A549 (cell line): Measurements from ENCODE around the gene TMED5.

ENCODE experiments used
- CTCF ChIP-seq: fragments of >200 bp; sonication (Bioruptor Twin); formaldehyde crosslinking; IDR thresholded peaks from 3 replicates; pipeline ENCODE4 v1.5.1; 2016
- JUNB ChIP-seq: fragments of >200 bp; sonication (Bioruptor Twin); formaldehyde crosslinking; IDR thresholded peaks from 2 replicates; pipeline ENCODE4 v1.6.1; 2016
- MAX ChIP-seq: IDR thresholded peaks from 2 replicates; pipeline ENCODE4 v1.6.1; 2012
- POLR2A ChIP-seq: IDR thresholded peaks from 2 replicates; pipeline ENCODE4 v1.6.1; 2012; ENCODE audit warnings: mild to moderate bottlenecking, low read length
- REST ChIP-seq: fragments of 200-600 bp; sonication (generic); IDR thresholded peaks from 2 replicates; pipeline ENCODE4 v1.6.1; 2016; ENCODE audit warnings: antibody characterized with exemption, mild to moderate bottlenecking, moderate library complexity

- TF ChIP-seq POLR2A (no peak), MAX (no peak), CTCF (no peak), REST (no peak), JUNB (no peak)
These were observed 29.5 kb downstream of the TMED5 start for GRCh38 chr1:93150729-93151128.
